ENCODE measurements around the gene CEP128. TPM values are rescaled to one million over a fixed set of nuclear protein-coding genes. Genes with fewer than 3 reads are reported as not detected.

Gene CEP128
- total and polyA plus RNA-seq, 2 experiments from 2014 or later = 7.3 to 14.3 TPM

DNA sequence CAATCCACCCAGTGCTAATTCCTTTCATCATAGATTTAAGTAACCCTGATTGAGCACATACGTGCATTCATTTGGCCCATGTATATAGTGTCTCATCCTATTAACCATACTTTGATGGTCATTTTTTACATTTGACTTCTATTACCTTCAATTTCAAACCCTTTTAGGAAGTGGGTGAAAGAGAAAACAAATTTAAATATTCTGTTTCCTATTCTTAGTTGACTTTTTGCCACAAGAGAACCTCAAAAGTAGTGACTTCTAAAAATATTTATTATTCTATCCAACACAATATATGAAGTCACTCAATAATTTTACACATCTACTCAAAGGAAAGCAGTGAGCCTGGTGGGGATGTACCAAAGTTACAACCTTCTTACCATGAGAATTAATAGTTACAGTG, 164.9 kb downstream of the CEP128 start:
- no peak for DNase-seq (ENCODE audit: low read depth in 1 of 2, low spot score in 1 of 2)
- Histone ChIP-seq H3K4me1 (ENCODE audit: low read depth) (no peaks in the 10 kb centered on the region), H3K9me3 (ENCODE audit: low read depth) (no peaks in the 10 kb centered on the region), H3K27me3 (no peaks in the 10 kb centered on the region), H3K27ac (no peak overlapping the region), H3K36me3 (no peaks in the 10 kb centered on the region), H3K4me3 (no peak overlapping the region)
- TF ChIP-seq, protein P1, sequence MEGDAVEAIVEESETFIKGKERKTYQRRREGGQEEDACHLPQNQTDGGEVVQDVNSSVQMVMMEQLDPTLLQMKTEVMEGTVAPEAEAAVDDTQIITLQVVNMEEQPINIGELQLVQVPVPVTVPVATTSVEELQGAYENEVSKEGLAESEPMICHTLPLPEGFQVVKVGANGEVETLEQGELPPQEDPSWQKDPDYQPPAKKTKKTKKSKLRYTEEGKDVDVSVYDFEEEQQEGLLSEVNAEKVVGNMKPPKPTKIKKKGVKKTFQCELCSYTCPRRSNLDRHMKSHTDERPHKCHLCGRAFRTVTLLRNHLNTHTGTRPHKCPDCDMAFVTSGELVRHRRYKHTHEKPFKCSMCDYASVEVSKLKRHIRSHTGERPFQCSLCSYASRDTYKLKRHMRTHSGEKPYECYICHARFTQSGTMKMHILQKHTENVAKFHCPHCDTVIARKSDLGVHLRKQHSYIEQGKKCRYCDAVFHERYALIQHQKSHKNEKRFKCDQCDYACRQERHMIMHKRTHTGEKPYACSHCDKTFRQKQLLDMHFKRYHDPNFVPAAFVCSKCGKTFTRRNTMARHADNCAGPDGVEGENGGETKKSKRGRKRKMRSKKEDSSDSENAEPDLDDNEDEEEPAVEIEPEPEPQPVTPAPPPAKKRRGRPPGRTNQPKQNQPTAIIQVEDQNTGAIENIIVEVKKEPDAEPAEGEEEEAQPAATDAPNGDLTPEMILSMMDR (IDR thresholded peaks at IDR 0.05; ENCODE audit: low read depth, low read length) = no peak

DNA sequence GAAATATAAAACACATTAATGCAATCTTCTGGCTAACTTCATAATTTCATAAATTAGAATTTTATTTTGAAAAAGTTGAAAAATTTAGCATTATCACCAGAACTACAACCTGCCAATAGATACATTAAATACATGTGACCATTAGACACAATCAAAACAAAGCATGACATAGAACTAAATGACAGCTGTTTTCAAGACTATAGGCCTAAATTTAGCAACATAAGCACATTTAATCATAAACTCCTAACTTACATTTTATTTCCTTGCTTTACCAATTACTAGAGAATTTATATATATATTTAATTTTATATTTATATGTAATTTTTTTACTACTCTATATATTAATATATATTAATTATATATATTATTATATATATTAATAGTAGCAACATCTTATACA, 165.4 kb downstream of the CEP128 start:
- TF ChIP-seq, protein P1 (IDR thresholded peaks at IDR 0.05; ENCODE audit: low read depth, low read length) = no peak
- no peaks in the 10 kb centered on the region for H3K4me1 ChIP-seq (ENCODE audit: low read depth)
- no peaks in the 10 kb centered on the region for H3K36me3 ChIP-seq
- H3K27me3 ChIP-seq = no peaks in the 10 kb centered on the region
- no peaks in the 10 kb centered on the region for H3K9me3 ChIP-seq (ENCODE audit: low read depth)
- no peak for DNase-seq (ENCODE audit: low read depth in 1 of 2, low spot score in 1 of 2)
- H3K27ac ChIP-seq = no peak overlapping the region
- H3K4me3 ChIP-seq = no peak overlapping the region

- Histone ChIP-seq H3K36me3 (no peaks in the 10 kb centered on the region), H3K4me3 (no peak overlapping the region), H3K27me3 (no peaks in the 10 kb centered on the region), H3K4me1 (ENCODE audit: low read depth) (no peaks in the 10 kb centered on the region), H3K27ac (no peak overlapping the region), H3K9me3 (ENCODE audit: low read depth) (no peaks in the 10 kb centered on the region)
- TF ChIP-seq, protein P1 (IDR thresholded peaks at IDR 0.05; ENCODE audit: low read depth, low read length) = no peak
- DNase-seq (ENCODE audit: low read depth in 1 of 2, low spot score in 1 of 2) = no peak
Observed at GRCh38 chr14:80772504-80772903, 169.0 kb downstream of the CEP128 start.

GRCh38 chr14:80771201-80771600, 170.3 kb downstream of the CEP128 start:
- Histone ChIP-seq H3K27me3 (no peaks in the 10 kb centered on the region), H3K4me1 (ENCODE audit: low read depth) (no peaks in the 10 kb centered on the region), H3K36me3 (no peaks in the 10 kb centered on the region), H3K4me3 (no peak overlapping the region), H3K27ac (no peak overlapping the region), H3K9me3 (ENCODE audit: low read depth) (no peaks in the 10 kb centered on the region)
- no peak for DNase-seq (ENCODE audit: low read depth in 1 of 2, low spot score in 1 of 2)
- TF ChIP-seq, protein P1 (IDR thresholded peaks at IDR 0.05; ENCODE audit: low read depth, low read length) = no peak

DNA sequence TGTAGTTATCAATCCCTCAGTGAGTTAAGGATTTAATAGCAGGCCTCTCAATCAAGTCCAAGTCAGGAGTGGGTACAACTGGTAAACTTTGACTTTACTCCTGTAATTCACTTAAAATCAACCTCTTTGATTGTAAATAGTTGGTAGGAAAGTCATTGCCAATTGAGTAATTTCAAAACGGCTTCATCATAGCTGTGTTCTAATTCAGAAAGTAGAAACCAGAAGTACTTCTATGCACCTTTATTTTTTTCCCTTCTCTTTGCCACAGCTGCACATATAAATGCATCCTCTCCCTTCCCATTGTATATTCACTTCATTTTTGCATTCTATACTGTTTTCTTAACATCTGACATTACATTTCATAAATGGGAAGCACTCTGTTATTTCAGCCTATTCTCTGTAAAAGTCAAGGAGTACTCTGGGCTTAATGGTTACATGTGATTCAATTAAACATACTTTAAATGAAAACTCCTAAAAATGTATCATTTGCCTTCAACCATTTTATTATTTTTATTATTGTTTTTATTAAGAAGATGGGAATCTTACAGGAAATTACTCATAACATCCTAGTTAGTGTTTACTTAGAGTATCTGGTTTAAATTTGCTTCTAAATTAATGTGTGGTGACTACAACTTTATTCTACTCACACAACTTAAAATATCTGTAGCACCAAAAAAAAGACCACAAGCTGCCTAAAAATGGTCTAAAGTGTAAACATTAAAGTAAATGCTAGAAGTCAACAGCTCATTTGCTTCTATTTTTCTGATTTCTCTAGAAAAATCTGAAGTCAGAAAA, 171.2 kb downstream of the CEP128 start:
- DNase-seq (ENCODE audit: low read depth in 1 of 2, low spot score in 1 of 2) = no peak
- no peaks in the 10 kb centered on the region for H3K4me1 ChIP-seq (ENCODE audit: low read depth)
- no peak overlapping the region for H3K27ac ChIP-seq
- H3K4me3 ChIP-seq = no peak overlapping the region
- no peaks in the 10 kb centered on the region for H3K9me3 ChIP-seq (ENCODE audit: low read depth)
- no peaks in the 10 kb centered on the region for H3K27me3 ChIP-seq
- no peaks in the 10 kb centered on the region for H3K36me3 ChIP-seq
- TF ChIP-seq, protein P1 (IDR thresholded peaks at IDR 0.05; ENCODE audit: low read depth, low read length) = no peak
